Measurements from ENCODE around the gene RPS17.

Gene RPS17

DNA sequence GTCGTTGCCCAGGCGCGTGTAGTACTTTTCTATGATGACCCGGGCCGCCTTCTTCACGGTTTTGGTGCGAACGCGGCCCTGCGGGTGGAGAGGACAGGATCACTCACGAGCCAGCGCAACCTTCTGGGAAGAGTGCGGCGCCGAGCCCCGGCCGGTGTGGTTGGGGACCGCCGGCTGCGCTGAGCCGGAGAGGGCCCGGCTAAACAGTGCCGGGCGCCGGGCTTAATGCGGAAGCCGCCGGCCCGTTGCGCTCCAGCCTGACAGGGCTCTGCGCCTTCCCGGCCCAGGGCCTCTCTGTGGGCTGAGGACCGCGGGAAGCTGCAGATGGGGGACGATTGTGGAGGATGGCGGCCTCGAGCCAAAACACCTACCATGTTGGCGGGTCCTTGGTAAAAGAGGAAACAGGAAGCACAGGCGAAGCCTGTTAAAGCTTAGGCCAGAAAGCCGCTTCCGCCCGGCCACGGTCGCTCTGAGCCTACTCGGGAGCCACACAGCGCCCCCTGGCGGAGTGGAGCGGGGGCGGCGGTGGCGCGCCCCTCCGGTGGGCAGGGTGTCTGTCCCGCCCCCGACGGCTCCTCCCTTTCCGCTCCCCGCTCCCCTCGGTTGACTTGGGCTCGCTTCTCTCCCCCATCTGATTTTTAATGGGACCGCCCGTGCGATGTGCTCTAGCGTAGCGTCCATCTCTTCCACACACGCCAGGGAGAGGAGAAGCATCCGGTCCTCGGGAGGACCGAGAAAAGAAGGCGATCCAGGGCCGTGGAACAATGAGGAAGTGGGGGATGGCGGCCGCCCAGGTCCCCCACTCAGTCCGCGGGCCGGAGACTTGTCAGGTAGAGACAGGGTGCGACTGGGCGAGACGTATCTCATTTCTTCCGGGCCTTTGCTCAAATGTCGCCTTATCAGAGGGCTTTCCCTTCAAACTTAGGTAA lies at the start of gene RPS17:
TSS of gene RPS17 (minus strand) at position 403 of the 929 bp plus-strand sequence. CDS start at position 374, 29 bp downstream.
- DNase-seq = peak; percentile 97

DNA sequence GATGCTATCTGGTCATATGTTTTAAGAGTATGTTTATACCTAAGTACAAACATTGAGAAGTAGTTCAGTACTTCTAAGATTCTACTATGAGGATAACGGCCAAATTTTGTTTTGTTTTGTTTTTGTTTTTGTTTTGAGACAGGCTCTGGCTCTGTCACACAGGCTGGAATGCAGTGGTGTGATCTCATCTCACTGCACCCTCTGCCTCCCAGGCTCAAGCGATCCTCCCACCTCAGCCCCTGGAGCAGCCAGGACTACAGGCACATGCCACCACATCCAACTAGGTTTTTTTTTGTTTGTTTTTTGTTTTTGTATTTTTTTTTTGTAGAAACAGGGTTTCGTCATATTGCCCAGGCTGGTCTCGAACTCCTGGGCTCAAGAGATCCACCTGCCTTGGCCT lies 47.5 kb upstream of the RPS17 start:
- DNase-seq = no peak

DNA sequence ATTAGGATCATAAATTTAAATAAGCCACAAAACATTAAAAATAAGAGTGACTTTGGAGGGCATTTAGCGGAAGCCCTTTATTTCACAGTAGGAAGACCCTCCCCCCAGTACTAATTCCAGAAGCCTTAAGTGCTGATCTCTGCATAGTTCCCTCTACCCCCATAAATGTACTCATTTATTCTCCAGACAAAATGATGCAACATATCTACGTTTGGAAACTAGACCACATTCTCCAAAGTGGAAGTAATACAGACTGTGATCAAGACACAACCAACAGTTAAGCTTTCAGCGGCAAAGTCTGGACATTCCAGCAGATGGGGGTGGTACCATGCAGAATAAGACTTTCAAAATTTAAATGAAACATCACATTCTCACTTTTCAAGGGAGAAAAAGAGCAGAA lies 44.8 kb upstream of the RPS17 start:
- no peak for DNase-seq

DNA sequence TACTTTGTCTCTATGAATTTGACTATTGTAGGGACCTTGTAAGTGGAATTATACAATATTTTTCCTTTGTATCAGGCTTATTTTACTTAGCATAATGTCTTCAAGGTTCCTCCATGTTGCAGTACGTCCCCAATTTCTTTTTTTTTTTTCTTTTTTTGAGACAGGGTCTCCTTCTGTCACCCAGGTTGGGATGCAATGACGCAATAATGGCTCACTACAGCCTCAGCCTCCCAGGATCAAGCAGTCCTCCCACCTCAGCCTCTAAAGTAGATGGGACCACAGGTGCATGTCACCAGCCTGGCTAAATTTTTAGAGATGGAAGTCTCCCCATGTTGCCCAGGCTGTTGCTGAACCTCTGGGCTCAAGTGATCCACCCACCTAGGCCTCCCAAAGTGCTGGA lies 40.5 kb upstream of the RPS17 start:
- no peak for DNase-seq

DNA sequence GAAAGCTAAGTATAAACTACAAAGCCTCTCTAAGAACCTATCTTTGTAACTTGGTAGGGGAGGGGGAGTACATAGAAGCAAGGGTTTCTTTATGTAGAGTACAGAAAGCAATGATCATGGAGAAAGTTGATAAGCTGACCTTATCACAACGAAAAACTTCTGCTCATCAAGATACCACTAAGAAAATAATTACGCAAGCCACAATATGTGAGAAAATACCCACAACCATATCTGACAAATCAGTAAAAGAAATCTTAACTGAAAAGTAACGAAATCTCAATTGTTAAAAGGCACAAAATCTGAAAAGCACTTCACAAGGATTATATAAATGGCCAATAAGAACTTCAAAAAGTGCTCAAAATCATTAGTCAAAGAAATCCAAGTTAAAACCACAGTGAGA lies 35.1 kb upstream of the RPS17 start:
- DNase-seq = no peak

DNA sequence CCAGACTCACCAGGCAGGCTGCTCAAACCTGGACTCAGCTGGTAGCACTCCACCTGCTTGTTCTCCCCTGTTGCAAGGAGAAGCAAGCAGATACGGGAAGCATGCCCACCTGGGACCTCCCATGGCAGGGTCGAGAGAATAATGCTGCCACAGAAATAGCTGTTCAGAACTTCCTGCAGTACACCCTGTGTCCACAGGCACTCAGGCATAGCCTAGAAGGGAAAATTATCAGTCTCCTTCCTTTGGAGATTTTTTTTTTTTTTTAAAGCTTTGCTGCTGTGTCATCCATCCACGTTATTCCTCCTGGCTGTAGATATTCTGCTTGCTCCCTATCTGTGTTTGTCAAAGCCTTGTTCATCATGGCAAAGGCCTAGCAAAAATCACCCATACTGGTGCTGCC lies 32.7 kb upstream of the RPS17 start:
- no peak for DNase-seq

DNA sequence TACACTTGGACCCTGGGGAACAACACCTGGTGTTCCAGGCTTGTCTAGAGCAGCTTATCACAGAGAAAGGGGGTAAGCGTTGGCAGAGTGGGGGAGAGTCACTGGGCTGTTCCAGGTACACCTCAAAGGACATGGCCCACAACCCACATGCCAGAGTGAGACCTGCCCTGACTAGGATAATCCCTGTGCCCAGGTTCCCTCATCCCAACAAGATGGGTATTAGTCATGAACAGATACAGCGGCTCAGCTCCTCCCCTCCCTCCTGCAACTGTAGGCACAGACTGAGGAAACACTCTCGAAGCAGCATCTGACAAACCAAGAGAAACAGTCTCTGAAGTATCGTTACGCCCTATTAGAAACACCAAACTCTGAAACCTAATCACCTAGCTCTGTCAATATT lies 32.1 kb upstream of the RPS17 start:
- no peak for DNase-seq

DNA sequence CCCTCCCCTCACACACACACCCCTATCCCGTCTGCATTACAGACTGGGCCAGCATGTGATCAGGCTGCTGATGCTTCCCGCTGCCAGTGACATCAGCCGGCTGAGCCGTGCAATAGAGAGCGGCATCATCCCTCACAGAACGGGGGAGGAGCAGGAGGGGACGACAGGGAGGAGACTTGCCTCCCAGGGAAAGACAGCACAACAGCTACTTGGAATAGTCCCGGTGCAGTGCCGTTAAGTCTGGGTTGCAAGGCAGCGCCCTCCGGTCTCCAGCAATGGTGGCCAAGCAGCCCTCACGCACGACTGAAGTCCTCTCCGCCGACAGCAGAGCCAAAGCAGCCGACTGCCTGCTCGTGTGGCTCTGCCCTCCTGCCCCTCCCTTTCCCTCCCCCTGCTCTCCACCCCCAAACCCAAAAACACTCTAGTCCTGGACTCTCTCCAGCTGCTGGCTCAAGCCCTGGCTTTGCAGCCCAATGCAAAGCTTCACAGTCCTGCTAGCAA lies 31.5 kb upstream of the RPS17 start:
- DNase-seq = no peak

DNA sequence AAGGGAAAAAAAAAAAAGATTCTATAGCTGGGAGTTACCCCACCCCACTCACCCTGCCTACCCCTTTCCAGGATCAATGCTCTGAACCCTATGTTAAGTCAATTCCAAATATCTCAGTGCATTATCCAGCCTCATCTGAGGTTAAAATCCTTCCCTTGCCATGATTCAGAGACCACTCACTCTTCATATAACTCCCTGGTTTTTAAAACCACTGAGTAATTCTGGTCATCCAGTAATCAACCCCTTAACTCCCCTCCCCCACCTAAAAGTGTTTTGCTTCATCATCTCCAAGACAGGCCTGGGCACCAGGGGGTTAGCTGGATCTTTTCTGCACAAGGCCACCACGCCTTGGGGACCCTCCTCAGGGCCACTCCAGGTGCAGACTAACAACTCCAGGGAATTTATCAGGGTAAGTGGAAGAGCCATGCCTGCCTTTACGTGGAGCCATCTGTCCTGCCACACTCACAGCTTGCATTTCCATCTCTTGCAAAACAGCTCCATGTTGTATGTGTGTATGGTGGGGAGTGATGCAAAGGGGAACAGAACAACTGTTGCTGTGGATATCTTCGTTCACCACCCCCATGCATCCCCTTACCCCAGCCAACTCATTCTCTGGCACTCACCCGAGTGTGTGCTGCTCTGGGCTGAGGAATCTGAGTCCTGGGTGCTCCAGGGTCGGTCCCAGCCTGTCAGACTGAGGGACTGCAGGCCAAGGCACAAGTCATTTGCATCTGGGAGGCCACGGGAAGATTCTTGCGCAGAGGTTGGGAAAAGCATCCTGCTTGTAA lies 30.7 kb upstream of the RPS17 start:
- no peak for DNase-seq

DNA sequence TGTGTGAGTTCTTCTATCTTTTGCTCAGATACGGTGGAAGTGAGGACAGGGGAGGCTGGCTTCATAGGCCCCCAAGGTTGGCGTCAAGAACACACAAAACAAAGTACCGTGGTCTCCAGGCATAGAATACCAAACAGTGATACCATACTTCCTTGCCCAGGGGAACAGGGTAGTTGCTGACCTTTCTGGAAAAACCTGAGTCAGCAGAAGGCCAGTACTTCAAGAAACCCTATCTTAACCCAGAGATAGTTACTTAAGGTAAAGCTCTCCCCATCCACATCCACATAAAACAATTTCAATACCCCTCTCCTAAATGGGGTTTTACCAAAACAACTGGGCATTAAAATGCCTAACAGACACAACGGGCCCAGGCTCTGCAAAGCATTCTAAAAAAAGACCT lies 29.6 kb upstream of the RPS17 start:
- no peak for DNase-seq

DNA sequence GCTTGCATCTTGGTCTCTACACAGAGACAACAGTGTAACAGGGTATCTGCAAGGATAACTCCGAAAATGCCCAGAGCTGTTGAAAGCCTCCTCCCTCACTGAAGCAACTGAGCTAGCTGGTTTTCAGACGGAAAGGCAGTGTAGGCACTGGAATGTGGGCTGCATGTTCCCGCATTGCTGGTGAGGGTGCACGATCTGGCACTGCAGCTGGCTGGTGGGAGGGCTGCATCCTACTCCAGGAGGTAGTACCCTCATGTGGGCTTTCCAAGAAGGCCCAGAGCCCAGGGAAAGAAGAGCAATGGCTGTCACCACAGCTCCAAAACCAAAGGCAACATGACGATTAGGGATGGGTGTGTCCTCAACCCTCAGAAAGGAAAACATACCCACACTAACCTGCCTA lies 28.7 kb upstream of the RPS17 start:
- no peak for DNase-seq

DNA sequence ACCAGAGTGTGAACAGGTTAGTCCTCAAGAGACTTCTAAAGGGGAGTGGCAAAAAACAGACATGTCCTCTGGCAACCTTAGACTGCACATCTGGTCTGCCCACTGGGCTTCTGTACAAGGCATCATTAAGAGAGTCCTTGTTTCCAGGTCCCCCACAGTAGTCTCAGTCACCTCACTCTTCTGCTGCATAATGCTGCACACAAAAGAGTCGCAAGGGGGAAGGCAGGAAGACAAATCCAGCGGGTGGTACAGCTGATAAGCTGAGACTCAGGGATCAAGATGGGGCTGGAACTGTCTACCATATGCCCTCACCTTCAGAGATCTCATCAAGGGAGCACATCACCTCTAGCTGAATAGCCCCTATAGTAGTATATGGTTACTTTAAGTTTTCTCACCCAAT lies 27.4 kb upstream of the RPS17 start:
- DNase-seq = no peak

DNA sequence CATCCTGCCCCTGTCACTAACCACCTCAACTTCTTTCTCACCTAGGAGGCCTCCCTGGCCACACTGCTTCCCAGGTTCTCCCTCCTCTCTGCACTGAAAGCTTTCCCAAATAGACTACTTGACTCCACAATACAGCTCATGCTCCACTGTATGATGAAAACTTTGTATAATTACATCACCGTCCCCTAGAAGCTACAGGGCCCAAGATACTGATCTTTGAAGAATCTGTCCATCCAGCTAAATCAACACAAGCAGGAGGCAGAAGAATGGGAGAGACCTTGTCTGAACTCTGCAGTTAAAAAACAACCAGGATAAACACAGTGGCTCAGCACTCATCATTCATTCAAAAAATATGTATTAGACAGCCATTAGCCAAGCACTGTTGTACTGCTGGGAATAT lies 26.4 kb upstream of the RPS17 start:
- no peak for DNase-seq

DNA sequence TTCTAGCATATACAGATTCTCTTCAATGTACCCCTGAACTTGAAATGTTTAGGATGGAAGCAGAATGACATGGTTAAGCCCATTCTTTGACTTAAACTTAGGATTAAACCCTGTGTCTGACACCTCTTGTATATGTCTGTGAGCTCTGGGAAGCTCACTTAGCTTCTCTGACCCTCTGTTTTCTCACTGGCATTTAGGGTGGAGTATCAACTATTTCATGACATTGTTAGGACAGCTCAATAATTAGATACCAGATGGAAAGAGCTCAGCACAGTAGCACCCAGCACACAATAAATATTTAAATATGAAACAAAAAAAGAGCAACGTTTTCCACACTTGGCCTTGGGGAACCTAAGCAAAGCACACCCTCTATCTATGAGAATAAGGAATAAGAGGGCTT lies 18.2 kb upstream of the RPS17 start:
- DNase-seq = no peak

DNA sequence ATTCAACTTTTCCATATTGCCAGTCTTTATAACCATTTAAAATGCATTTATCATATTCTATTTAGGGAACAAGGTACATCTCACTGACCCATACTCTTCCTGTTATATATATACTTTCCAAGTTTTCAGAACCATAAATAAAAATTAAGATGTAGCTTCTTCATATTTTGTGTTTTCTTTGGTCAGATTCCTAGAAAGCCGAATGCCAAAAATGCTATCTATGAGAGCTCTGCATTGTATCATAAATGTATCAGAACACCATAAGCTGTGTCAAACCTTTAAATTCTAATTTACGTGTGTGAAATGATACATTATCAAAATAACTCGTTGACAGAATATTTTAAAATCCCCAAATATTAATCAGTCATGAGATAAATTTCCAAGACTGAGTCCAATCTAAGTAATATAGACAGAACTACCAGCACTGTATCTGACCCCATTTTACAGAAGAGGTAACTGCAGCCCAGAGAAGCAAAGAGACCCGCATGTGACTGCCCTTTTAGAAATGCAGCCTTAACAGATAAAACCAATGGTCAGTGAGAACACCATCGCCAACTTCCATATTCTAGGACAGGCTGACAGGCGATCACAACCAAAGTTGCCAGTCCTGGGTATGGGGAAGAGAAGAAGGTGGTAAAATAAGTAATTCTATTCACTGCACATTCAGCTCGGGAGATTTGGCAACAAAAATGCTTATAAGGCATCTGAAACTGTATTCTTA lies 16.2 kb upstream of the RPS17 start:
- no peak for DNase-seq

DNA sequence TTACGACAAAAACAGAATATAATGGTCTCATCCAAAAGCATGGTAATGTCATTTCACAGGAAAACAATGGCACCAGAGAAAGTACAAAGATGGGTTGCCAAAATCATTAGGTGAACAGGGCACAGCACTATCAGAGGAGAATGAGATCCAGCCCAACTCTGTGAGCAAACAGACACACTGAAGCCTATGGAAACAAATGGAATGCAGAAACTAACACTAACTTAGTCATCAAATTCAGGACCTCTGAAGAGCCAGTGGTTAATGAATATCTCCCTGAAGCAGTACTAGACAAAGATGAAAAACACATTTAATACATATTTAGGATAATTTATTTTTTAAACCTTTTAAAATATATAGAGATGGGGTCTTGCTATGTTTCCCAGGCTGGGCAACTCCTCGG lies 14.6 kb upstream of the RPS17 start:
- no peak for DNase-seq

DNA sequence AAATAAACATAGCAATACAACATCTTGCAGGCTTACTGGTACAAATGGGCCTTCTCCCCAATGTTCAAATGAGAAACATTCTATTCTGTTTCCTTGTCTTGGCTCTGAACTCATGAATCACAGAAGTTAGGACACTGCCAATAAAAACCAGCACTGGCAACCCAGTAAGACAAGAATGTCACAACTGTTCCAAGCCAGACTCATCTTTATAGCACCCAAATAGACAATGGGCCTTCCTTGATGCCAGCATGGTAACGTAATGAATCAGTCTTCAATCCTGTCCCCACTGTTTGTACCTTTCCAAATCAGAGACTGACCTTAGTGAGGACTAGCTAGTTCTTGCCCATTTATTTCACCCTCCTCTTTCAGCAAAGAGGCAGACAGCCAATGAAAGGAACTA lies 14.1 kb upstream of the RPS17 start:
- no peak for DNase-seq

DNA sequence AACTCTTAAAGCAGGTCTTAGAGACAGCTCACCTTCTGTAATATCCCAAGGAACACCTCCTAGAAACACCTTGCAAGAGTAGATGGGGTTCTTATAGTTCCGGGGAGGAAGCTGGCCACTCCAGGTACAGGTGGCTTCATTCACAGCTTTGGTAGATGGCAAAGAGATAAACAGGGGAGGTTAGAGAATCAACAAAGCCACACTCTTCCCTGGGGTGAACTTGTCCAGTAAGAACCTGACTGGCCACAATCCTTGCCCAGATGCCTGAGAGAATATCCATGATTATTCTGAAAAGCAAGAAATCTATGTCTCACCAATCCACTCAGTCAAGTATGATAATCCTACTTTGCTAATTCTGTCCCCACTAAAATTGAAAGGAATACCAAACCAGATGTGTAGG lies 13.6 kb upstream of the RPS17 start:
- DNase-seq = no peak

DNA sequence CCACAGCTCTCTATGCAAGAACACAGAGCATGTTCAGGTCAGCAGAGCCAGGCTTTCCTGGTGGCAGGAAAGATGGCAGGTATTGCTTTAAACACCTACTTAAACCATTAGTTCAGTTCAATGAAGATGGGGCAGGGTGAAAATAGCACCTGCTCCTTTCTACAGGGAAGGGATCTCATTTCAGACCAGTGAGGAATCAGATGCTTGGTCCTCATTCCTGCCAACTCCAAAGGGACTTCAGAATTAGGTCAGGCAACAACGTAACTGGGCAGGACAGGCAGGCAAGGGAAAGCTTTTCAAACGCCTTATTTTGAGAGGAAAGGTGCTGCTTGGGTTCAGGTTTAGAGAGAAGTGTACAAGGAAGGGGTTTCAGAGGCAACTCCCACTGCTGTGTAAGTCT lies 12.6 kb upstream of the RPS17 start:
- no peak for DNase-seq

DNA sequence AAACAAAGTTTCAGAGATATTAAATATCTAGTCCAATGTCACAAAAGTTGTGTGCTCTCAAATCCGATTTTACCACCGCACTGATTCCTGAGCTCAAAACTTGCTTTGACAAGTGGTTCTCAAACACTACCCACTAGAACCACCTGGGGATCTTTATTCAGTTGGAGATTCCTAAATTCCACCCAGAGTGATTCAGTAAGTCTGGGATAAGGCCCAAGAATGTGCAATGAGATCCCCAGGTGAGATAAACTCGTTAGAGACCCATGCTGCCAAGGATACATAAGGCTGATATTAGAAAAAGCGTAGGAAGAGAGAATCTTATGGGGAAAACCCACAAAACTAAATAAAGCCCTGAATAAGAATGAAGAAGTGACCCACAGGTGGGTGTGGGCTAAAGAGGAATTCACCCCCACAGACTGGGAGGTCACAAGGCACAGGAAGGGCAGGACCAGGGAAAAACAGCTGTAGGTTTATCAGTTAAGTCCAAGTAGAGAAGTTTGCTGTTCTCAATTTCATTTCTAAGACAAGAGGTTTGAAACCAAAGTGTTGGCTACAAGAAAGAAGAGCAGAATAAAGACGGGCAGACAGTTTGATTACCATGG lies 11.5 kb upstream of the RPS17 start:
- no peak for DNase-seq

DNA sequence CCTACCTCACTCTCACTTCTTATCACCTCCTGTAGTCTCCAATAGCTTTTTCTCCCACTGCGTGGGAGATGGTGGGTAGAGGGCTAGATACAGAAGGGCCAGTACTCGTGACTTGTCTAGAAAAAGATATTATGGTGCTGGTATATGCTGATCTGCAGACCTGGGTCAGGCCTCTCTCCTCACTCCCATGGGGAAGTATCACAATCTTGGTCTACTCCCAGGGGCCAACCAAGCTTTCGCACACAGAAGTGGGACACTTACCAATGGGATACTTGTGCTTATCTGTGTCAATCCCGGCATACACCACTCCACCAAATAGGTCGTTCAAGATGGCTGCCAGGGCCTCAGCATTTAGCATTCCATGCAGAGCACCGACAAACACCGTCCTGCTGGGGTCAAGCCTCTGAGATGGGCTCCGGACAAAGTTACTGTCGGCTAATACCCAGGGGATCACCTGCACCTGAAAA lies 9.0 kb upstream of the RPS17 start:
- no peak for DNase-seq

DNA sequence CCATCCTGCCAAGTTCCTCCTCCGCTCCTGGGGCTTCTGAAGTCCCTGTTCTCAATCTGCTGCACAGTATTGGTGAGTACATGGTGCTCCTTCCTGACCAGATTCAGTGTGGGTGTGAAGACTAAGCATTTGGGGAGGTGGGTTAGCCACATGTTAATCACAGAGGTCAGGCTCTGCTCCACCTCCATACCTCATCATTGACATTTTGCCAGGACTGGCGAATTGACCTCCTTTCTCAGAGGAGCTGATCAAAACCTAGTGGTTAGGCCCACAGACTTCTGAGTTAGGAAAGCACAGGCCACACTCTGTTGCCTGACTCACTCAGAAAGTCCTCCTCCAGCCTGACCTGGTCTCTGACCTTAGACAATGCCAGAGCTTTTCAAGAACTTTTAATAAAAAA lies 8.4 kb upstream of the RPS17 start:
- DNase-seq = no peak

DNA sequence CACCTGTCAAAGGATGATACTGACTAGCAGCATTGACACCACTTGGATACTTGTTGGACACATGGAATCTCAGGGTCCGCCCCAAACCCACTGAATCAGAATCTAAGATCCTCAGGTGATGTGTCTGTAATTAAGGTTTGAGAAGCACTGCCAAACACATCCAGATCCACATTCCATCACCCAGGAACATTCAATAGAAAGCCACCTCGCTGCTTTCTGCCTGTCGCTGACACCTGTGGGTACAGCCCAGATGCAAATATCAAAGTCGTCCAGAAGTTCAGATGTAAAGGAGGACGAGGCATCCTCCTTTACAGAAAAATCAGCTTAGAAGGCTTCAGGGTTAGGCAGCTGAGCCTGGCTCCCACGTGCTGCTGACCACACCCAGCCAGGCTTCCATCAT lies 5.2 kb upstream of the RPS17 start:
- DNase-seq = no peak
